ENCODE results near the gene INSIG2. TPM values are rescaled to one million over a fixed set of nuclear protein-coding genes. Genes with fewer than 3 reads are reported as not detected.

The INSIG2 gene
- total RNA-seq, 1 experiment from 2014 or later = 8.7 TPM

- Histone ChIP-seq H3K23me2 (ENCODE audit: insufficient read length, low read depth, low read length, poor library complexity, severe bottlenecking) (no peaks in the 10 kb centered on the region), H3K14ac (ENCODE audit: insufficient read depth, low read length) (no peak overlapping the region), H3K18ac (ENCODE audit: insufficient read length, low read depth, low read length) (no peak overlapping the region), H4K91ac (ENCODE audit: insufficient read length, low read depth, low read length) (no peak overlapping the region), H3K9ac (ENCODE audit: extremely low read depth, insufficient read length, low read length) (no peak overlapping the region), H3K79me2 (ENCODE audit: insufficient read depth, low read length) (no peaks in the 10 kb centered on the region), H3K79me1 (ENCODE audit: insufficient read depth, low read depth, low read length, poor library complexity, severe bottlenecking) (no peaks in the 10 kb centered on the region), H2BK12ac (ENCODE audit: insufficient read length, low read depth, low read length) (no peak overlapping the region), H4K5ac (ENCODE audit: insufficient read length, low read depth, low read length) (no peak overlapping the region), H3K9me3 (ENCODE audit: control insufficient read depth, low read depth, low read length) (no peaks in the 10 kb centered on the region), H2BK20ac (ENCODE audit: low read depth, low read length, poor library complexity, severe bottlenecking) (no peak overlapping the region), H3K4me1 (ENCODE audit: insufficient read depth, low read length) (no peaks in the 10 kb centered on the region), H3K4ac (ENCODE audit: low read depth, low read length) (no peak overlapping the region), H3K4me2 (ENCODE audit: insufficient read depth, insufficient read length, low read length) (no peak overlapping the region), H3K27ac (ENCODE audit: insufficient read length, low read depth, low read length) (no peak overlapping the region), H3T11ph (ENCODE audit: low read length) (no peak overlapping the region), H3K56ac (ENCODE audit: insufficient read length, low read depth, low read length) (no peak overlapping the region), H3K23ac (ENCODE audit: insufficient read length, low read depth, low read length) (no peak overlapping the region), H2AFZ (ENCODE audit: low read length) (no peak overlapping the region), H2AK5ac (ENCODE audit: insufficient read length, low read length) (no peak overlapping the region), H4K20me1 (ENCODE audit: control insufficient read depth, insufficient read depth, insufficient read length) (no peaks in the 10 kb centered on the region), H2BK120ac (ENCODE audit: low read depth, low read length, poor library complexity, severe bottlenecking) (no peak overlapping the region), H3K27me3 (ENCODE audit: insufficient read depth, low read length) (no peaks in the 10 kb centered on the region; the same call in 1 of the 2 replicates), H2BK15ac (ENCODE audit: low read depth, low read length) (no peak overlapping the region), H4K8ac (replicated peaks; ENCODE audit: insufficient read length, low read depth, low read length) (no peak overlapping the region), H2BK5ac (ENCODE audit: insufficient read length, low read length) (no peak overlapping the region)
- H3K9me3 Mint-ChIP-seq = no peaks in the 10 kb centered on the region
- H3K4me3 Mint-ChIP-seq = no peak overlapping the region
- peaks cover 2% of the 10 kb centered on the region; the same call in 1 of the 2 replicates for H3K27me3 Mint-ChIP-seq (ENCODE audit: low read depth)
- no peaks in the 10 kb centered on the region for H3K36me3 Mint-ChIP-seq (ENCODE audit: insufficient read depth in 1 of 3, low read depth in 3 of 3)
- no peak for DNase-seq
- H3K4me1 Mint-ChIP-seq = no peaks in the 10 kb centered on the region
- H3K27ac Mint-ChIP-seq = no peak overlapping the region
- WGBS (ENCODE audit: extremely low coverage, insufficient read length, low lambda C conversion rate) = no CpG with 5 or more reads among the region's 4 CpGs
- TF ChIP-seq, protein P1, sequence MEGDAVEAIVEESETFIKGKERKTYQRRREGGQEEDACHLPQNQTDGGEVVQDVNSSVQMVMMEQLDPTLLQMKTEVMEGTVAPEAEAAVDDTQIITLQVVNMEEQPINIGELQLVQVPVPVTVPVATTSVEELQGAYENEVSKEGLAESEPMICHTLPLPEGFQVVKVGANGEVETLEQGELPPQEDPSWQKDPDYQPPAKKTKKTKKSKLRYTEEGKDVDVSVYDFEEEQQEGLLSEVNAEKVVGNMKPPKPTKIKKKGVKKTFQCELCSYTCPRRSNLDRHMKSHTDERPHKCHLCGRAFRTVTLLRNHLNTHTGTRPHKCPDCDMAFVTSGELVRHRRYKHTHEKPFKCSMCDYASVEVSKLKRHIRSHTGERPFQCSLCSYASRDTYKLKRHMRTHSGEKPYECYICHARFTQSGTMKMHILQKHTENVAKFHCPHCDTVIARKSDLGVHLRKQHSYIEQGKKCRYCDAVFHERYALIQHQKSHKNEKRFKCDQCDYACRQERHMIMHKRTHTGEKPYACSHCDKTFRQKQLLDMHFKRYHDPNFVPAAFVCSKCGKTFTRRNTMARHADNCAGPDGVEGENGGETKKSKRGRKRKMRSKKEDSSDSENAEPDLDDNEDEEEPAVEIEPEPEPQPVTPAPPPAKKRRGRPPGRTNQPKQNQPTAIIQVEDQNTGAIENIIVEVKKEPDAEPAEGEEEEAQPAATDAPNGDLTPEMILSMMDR (conservative IDR thresholded peaks at IDR 0.05) = no peak
Observed at GRCh38 chr2:118131771-118132170, 43.5 kb downstream of the INSIG2 start.

All from H9 (cell line).